Mammary epithelial cell (primary cell): ENCODE measurements around the gene CNTNAP2.

Experiments used
- CTCF ChIP-seq, 2 donors: IDR thresholded peaks in 1 of 2; conservative IDR thresholded peaks in 1 of 2; 2 replicates each; pipeline ENCODE4 v1.5.1; 2011 to 2012; ENCODE audit warnings: inconsistent platforms in 2 of 2, low read length in 2 of 2, mild to moderate bottlenecking in 2 of 2, control low read depth in 1 of 2, low read depth in 1 of 2; ENCODE audit not compliant: insufficient read depth in 1 of 2; ENCODE audit errors: extremely low read depth in 1 of 2
- EZH2 ChIP-seq: IDR thresholded peaks from 2 replicates; pipeline ENCODE4 v1.6.1; 2012; ENCODE audit warnings: low read length, inconsistent platforms, borderline replicate concordance

DNA sequence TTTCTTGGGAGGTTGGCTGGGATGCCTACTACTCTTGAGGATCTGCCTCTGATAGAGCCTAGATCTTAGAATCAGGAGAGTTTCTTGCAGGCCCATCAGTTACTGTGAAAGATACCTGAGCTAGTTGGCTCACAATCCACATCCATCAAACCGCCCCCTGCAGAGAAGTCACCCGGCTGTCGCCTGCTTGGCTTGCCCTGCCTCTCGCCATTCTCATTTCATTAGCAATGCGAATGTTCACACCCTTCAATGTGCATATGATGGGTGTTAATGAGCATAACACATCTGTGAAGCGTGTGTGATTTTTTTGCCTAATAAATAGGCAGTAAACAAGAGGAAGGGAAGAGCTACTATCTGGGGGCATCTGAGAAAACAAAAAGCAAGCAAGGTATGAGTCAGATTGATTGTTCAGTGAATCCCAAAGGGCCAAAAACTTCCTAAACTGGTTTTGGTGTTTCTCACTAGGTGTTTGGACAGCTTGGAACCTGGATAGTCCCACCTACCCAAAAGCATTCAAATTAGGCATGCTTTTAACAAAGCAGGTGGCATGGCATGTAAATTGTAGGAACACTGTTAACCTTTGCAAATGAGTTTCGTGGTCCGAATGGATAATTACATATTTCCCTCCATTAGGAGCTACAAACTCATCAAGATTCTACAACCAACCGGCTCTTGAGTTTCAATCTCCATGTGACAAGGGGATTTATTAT lies 2201.7 kb downstream of the CNTNAP2 start:
- TF ChIP-seq CTCF (conservative IDR thresholded peaks at IDR 0.05 in 1 of 2, IDR thresholded peaks at IDR 0.05 in 1 of 2; ENCODE audit: extremely low read depth in 1 of 2, insufficient read depth in 1 of 2, low read depth in 1 of 2, low read length in 2 of 2) = no peak
- TF ChIP-seq EZH2 = no peak
